Measurements from ENCODE around the gene WNK4. TPM values are rescaled to one million over a fixed set of nuclear protein-coding genes. Genes with fewer than 3 reads are reported as not detected.

WNK4 gene
- total and polyA plus RNA-seq, 2 donors (not counting 1 experiment from before 2014, with no cell fraction given) = under 0.01 to 0.35 TPM

- Histone ChIP-seq H3K4me2 (ENCODE audit: extremely low read depth, insufficient read depth, low read length) (peak overlapping the region; percentile 90), H3K4me1 (ENCODE audit: control insufficient read depth, extremely low read depth, insufficient read depth, low read length) (peaks cover 3% of the 10 kb centered on the region), H3K9ac (ENCODE audit: insufficient read depth, low read length) (peak overlapping the region; percentile 82), H3K27ac (ENCODE audit: insufficient read depth, low read length) (peak overlapping the region; percentile 69), H4K20me1 (ENCODE audit: control insufficient read depth, extremely low read depth, insufficient read depth, low read length) (no peaks in the 10 kb centered on the region), H3K27me3 (ENCODE audit: control insufficient read depth, insufficient read depth, low read length) (no peaks in the 10 kb centered on the region), H3K9me3 (ENCODE audit: control insufficient read depth, insufficient read depth, low read depth, low read length) (no peaks in the 10 kb centered on the region), H2AFZ (ENCODE audit: low read length) (peak overlapping the region; percentile 95), H3K36me3 (ENCODE audit: control insufficient read depth, insufficient read depth, low read length) (no peaks in the 10 kb centered on the region), H3K4me3 (replicated peaks in 1 of 4; ENCODE audit: control extremely low read depth in 1 of 4, insufficient read depth in 1 of 4, low read depth in 3 of 4, low read length in 4 of 4) (peak overlapping the region; percentile 81 to 89 (median 84)), H3K79me2 (ENCODE audit: control insufficient read depth, insufficient read depth, low read length) (peaks cover 17% of the 10 kb centered on the region)
- TF ChIP-seq EZH2 (IDR thresholded peaks at IDR 0.05; ENCODE audit: low read length, missing control alignments) (no peak), CTCF (conservative IDR thresholded peaks at IDR 0.05 in 1 of 2, IDR thresholded peaks at IDR 0.05 in 1 of 2; ENCODE audit: low read depth in 1 of 2, low read length in 2 of 2) (peak in 1 of 2 donors; percentile 5)
- DNase-seq (ENCODE audit: low read depth in 2 of 2) = no peak
Measured at GRCh38 chr17:42743595-42744282, 36.7 kb upstream of the WNK4 start.

GRCh38 chr17:42744283-42744805 is 36.1 kb upstream of the WNK4 start:
- peak overlapping the region; percentile 81 to 89 (median 84) for H3K4me3 ChIP-seq (replicated peaks in 1 of 4; ENCODE audit: control extremely low read depth in 1 of 4, insufficient read depth in 1 of 4, low read depth in 3 of 4, low read length in 4 of 4)
- no peaks in the 10 kb centered on the region for H3K9me3 ChIP-seq (ENCODE audit: control insufficient read depth, insufficient read depth, low read depth, low read length)
- H3K9ac ChIP-seq (ENCODE audit: insufficient read depth, low read length) = peak overlapping the region; percentile 82
- H2AFZ ChIP-seq (ENCODE audit: low read length) = peak overlapping the region; percentile 95
- peaks cover 3% of the 10 kb centered on the region for H3K4me1 ChIP-seq (ENCODE audit: control insufficient read depth, extremely low read depth, insufficient read depth, low read length)
- TF ChIP-seq EZH2 (IDR thresholded peaks at IDR 0.05; ENCODE audit: low read length, missing control alignments) (no peak), CTCF (conservative IDR thresholded peaks at IDR 0.05 in 1 of 2, IDR thresholded peaks at IDR 0.05 in 1 of 2; ENCODE audit: low read depth in 1 of 2, low read length in 2 of 2) (no peak)
- peak overlapping the region; percentile 69 for H3K27ac ChIP-seq (ENCODE audit: insufficient read depth, low read length)
- no peaks in the 10 kb centered on the region for H4K20me1 ChIP-seq (ENCODE audit: control insufficient read depth, extremely low read depth, insufficient read depth, low read length)
- peaks cover 17% of the 10 kb centered on the region for H3K79me2 ChIP-seq (ENCODE audit: control insufficient read depth, insufficient read depth, low read length)
- peak; percentile 32 to 42 for DNase-seq (ENCODE audit: low read depth in 2 of 2)
- no peaks in the 10 kb centered on the region for H3K27me3 ChIP-seq (ENCODE audit: control insufficient read depth, insufficient read depth, low read length)
- peak overlapping the region; percentile 90 for H3K4me2 ChIP-seq (ENCODE audit: extremely low read depth, insufficient read depth, low read length)
- no peaks in the 10 kb centered on the region for H3K36me3 ChIP-seq (ENCODE audit: control insufficient read depth, insufficient read depth, low read length)

- Histone ChIP-seq H3K4me3 (replicated peaks in 1 of 4; ENCODE audit: control extremely low read depth in 1 of 4, insufficient read depth in 1 of 4, low read depth in 3 of 4, low read length in 4 of 4) (peak within 1 kb of the TSS; percentile 81 to 89 (median 84)), H3K9me3 (ENCODE audit: control insufficient read depth, insufficient read depth, low read depth, low read length) (no peaks in the 10 kb centered on the region), H3K9ac (ENCODE audit: insufficient read depth, low read length) (peak within 1 kb of the TSS; percentile 82), H3K4me2 (ENCODE audit: extremely low read depth, insufficient read depth, low read length) (peak within 1 kb of the TSS; percentile 90), H3K27me3 (ENCODE audit: control insufficient read depth, insufficient read depth, low read length) (no peaks in the 10 kb centered on the region), H4K20me1 (ENCODE audit: control insufficient read depth, extremely low read depth, insufficient read depth, low read length) (no peaks in the 10 kb centered on the region), H3K36me3 (ENCODE audit: control insufficient read depth, insufficient read depth, low read length) (no peaks in the 10 kb centered on the region), H2AFZ (ENCODE audit: low read length) (peak within 1 kb of the TSS; percentile 95), H3K79me2 (ENCODE audit: control insufficient read depth, insufficient read depth, low read length) (peaks cover 17% of the 10 kb centered on the region), H3K27ac (ENCODE audit: insufficient read depth, low read length) (peak within 1 kb of the TSS; percentile 69), H3K4me1 (ENCODE audit: control insufficient read depth, extremely low read depth, insufficient read depth, low read length) (peaks cover 3% of the 10 kb centered on the region)
- TF ChIP-seq EZH2 (IDR thresholded peaks at IDR 0.05; ENCODE audit: low read length, missing control alignments) (no peak), CTCF (conservative IDR thresholded peaks at IDR 0.05 in 1 of 2, IDR thresholded peaks at IDR 0.05 in 1 of 2; ENCODE audit: low read depth in 1 of 2, low read length in 2 of 2) (no peak)
- peak; percentile 79 to 88 for DNase-seq (ENCODE audit: low read depth in 2 of 2)
Measured at GRCh38 chr17:42744806-42745617, 35.4 kb upstream of the WNK4 start, which contains the start of gene EZH1. Gene EZH1, minus strand, starts transcription at chr17:42745040. Its CDS starts 16,099 bp downstream, at chr17:42728941.

All from fibroblast of lung (primary cell).